Testis (tissue), 2 donors: ENCODE results near the gene CD226.

Source experiments
- POLR2A ChIP-seq: fragments of 450-650 bp; IDR thresholded peaks from one replicate; pipeline ENCODE4 v1.6.1; 2017; ENCODE audit warnings: antibody characterized with exemption, mild to moderate bottlenecking, moderate library complexity
- TF ChIP-seq, protein P1 (sequence below), 3 experiments: fragments of 450-650 bp in 2 of 3; fragments of 200-600 bp in 1 of 3; sonication (generic) in 1 of 3; IDR thresholded peaks; one replicate each; pipeline ENCODE4 v1.5.1; 2016 to 2019; ENCODE audit warnings: antibody characterized with exemption in 3 of 3, mild to moderate bottlenecking in 2 of 3, moderate library complexity in 1 of 3

DNA sequence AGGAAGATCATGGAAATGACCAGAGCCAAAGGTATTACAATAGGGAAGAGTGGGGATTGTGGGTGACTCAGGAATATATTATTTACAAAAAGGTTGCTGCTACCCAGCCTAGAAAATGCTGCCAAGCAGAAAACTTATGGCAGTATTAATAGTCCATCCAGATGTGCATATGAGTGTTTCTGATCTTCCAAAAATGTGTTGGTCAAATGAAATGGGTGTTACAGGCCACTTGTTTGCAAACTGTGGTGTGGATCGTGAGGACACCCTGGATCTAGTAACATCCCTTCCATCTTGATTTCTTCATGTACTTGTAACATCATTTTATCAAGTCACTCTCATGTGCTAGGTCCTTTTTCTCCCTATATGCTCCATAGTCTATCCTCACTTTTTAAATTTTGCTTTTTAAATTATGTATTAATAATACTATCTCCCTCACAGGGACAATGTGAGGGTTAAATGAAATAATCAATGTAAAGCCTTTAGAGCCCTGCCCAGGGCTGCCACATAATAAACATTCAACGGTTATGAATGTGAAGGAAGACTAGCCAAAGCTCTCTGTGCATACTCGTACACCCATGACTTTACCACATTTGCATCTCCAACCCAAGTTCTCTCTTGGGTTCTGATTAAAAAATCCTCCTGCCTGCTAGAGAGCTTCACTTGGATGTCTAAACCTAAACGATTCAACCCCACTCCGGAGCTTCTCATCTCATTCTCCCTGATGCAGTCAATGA lies 18.5 kb downstream of the CD226 start:
- TF ChIP-seq, protein P1, sequence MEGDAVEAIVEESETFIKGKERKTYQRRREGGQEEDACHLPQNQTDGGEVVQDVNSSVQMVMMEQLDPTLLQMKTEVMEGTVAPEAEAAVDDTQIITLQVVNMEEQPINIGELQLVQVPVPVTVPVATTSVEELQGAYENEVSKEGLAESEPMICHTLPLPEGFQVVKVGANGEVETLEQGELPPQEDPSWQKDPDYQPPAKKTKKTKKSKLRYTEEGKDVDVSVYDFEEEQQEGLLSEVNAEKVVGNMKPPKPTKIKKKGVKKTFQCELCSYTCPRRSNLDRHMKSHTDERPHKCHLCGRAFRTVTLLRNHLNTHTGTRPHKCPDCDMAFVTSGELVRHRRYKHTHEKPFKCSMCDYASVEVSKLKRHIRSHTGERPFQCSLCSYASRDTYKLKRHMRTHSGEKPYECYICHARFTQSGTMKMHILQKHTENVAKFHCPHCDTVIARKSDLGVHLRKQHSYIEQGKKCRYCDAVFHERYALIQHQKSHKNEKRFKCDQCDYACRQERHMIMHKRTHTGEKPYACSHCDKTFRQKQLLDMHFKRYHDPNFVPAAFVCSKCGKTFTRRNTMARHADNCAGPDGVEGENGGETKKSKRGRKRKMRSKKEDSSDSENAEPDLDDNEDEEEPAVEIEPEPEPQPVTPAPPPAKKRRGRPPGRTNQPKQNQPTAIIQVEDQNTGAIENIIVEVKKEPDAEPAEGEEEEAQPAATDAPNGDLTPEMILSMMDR (IDR thresholded peaks at IDR 0.05) = no peak
- TF ChIP-seq POLR2A = no peak
